Fibroblast of the aortic adventitia (primary cell): ENCODE measurements around the gene HSD17B8. TPM values are rescaled to one million over a fixed set of nuclear protein-coding genes. Genes with fewer than 3 reads are reported as not detected.

Experiments used
- DNase-seq: peaks from one replicate; pipeline ENCODE4 v3.0.0-alpha.2; 2010; ENCODE audit warnings: low read depth
- H3K4me3 ChIP-seq: 2 replicates; pipeline ENCODE4 v1.5.1; 2011; ENCODE audit warnings: low read depth, mild to moderate bottlenecking, control low read depth, low read length, moderate library complexity
- total RNA-seq: library from RNA; depleted of rRNA; stranded (reverse); fragments of >200 nt; gene quantifications from 2 replicates; pipeline ENCODE4 v1.2.3, GENCODE V29; 2012; ENCODE audit warnings: low replicate concordance
- TF ChIP-seq, protein P1 (sequence below): IDR thresholded peaks from 2 replicates; pipeline ENCODE4 v1.5.1; 2011; ENCODE audit warnings: mild to moderate bottlenecking, low read length, control low read depth, inconsistent platforms; ENCODE audit not compliant: insufficient read depth

Gene HSD17B8
- total RNA-seq, 1 donor = 2.6 TPM

DNA sequence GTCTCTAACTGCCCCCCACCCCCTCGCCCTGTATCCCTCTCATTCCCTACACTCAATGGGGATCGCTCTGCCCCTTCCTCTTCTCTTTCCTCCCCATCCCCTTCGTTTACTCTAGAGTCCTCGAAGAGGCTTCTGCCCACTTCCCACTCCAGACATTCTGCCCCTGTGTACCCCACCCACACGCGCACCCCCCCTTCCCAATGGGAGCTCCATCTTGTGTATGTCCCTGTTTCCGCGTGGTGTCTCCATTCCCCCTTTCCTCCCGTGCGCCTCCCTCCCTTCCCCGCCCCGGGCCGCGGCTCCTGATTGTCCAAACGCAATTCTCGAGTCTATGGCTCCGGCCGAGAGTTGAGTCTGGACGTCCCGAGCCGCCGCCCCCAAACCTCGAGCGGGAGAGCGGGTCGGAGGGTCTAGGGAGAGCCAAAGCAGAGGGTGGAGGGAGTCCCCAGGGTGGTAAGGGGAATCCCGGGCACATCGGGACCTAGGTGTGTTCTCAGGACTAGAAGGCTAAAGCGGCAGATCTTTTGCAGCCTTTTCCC, 3.2 kb downstream of the HSD17B8 start:
- peak overlapping the region; percentile 87 for H3K4me3 ChIP-seq
- TF ChIP-seq, protein P1, sequence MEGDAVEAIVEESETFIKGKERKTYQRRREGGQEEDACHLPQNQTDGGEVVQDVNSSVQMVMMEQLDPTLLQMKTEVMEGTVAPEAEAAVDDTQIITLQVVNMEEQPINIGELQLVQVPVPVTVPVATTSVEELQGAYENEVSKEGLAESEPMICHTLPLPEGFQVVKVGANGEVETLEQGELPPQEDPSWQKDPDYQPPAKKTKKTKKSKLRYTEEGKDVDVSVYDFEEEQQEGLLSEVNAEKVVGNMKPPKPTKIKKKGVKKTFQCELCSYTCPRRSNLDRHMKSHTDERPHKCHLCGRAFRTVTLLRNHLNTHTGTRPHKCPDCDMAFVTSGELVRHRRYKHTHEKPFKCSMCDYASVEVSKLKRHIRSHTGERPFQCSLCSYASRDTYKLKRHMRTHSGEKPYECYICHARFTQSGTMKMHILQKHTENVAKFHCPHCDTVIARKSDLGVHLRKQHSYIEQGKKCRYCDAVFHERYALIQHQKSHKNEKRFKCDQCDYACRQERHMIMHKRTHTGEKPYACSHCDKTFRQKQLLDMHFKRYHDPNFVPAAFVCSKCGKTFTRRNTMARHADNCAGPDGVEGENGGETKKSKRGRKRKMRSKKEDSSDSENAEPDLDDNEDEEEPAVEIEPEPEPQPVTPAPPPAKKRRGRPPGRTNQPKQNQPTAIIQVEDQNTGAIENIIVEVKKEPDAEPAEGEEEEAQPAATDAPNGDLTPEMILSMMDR = no peak
- peak; percentile 44 for DNase-seq

DNA sequence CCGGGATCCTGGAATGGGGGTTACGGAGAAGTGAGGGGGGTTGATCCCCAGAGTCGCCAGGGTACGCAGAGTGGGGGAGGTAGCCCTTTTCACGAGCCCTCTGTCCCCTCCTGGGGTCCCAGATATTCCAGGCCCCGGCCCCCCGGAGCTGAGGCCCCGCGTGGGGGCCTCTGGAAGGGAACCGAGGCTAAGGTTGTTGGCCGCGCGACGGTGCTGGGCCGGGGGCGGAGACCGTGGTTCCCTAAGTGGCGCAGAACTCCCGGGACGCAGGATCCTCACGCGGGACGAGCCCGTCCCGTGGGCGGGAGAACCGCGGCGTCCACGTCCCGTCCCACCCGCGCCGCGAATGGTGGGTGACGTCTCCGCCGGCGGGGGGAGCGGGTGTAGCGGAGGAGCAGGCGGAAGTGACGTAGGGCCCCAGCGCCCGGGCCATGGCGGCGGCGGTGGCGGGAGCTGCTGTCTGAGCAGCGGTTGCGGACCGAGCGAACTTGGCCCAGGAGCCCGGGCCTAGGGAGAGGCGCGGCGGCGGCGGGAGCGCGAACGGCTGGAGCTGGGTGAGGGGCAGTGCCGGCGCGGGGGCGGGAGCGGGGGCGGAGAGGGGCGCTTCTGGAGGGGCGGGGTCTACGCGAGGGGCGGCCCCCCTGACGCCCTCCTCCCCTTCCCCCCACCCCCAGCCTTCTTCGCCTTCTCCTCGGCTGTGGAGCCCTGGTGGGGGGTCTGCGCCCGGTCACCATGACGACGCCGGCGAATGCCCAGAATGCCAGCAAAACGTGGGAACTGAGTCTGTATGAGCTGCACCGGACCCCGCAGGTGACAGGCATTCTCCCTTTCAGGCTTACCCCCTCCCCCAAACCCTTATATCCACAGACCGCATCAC, 3.9 kb downstream of the HSD17B8 start, which contains the start of gene RING1:
RING1 (plus strand) TSS at position 410 of the 877 bp plus-strand sequence; CDS start at position 733, 323 bp downstream.
- TF ChIP-seq, protein P1 = no peak
- H3K4me3 ChIP-seq = peak within 1 kb of the TSS; percentile 87
- DNase-seq = peak; percentile 65

DNA sequence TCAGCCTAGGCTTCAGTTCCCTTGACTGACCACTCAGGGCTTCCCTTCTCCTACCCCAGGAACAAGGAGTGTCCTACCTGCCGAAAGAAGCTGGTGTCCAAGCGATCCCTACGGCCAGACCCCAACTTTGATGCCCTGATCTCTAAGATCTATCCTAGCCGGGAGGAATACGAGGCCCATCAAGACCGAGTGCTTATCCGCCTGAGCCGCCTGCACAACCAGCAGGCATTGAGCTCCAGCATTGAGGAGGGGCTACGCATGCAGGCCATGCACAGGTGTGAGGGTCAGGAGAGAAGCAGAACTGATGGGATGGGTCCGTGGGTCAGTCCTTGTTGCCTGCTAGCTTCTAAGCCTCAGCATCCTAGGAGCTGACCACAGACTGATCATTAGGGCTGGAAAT, 5.4 kb downstream of the HSD17B8 start:
- H3K4me3 ChIP-seq = no peak overlapping the region
- no peak for DNase-seq
- TF ChIP-seq, protein P1 = no peak

DNA sequence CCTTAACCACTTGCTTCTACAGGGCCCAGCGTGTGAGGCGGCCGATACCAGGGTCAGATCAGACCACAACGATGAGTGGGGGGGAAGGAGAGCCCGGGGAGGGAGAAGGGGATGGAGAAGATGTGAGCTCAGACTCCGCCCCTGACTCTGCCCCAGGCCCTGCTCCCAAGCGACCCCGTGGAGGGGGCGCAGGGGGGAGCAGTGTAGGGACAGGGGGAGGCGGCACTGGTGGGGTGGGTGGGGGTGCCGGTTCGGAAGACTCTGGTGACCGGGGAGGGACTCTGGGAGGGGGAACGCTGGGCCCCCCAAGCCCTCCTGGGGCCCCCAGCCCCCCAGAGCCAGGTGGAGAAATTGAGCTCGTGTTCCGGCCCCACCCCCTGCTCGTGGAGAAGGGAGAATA, 6.7 kb downstream of the HSD17B8 start:
- TF ChIP-seq, protein P1 = no peak
- H3K4me3 ChIP-seq = no peak overlapping the region
- no peak for DNase-seq

DNA sequence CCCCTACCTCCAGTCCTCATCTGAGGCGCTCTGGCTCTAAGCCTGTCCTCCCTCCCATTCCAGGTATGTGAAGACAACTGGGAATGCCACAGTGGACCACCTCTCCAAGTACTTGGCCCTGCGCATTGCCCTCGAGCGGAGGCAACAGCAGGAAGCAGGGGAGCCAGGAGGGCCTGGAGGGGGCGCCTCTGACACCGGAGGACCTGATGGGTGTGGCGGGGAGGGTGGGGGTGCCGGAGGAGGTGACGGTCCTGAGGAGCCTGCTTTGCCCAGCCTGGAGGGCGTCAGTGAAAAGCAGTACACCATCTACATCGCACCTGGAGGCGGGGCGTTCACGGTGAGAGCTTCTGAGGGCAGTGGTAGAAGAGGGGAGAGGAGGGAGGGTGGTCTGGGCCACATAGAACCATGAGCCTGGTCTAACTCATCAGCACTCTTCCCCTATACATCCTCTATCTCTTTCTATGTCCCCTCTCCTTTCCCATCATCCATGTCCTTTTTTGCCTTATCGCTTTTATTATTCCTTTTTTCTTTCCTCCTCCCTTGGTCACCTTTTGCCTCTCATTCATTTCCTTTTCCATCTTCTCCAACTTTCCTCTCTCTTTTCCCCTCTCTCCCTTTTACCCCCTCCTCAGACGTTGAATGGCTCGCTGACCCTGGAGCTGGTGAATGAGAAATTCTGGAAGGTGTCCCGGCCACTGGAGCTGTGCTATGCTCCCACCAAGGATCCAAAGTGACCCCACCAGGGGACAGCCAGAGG, 7.4 kb downstream of the HSD17B8 start:
- TF ChIP-seq, protein P1 = no peak
- no peak overlapping the region for H3K4me3 ChIP-seq
- no peak for DNase-seq

DNA sequence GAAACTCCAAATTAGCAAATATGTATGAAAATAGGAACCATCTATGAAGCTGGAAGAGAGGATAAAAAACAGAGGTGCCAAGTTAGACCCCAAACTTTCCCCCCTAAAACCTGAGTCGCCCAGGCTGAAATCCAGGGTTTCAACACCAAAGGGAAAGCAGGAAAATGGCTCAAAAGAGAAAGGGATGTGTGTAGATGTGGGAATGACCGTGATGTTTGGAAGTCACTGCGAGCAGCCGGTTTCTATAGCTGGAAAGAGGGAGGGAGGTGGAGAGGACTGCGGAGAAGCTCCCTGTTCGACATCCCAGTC, 8.4 kb downstream of the HSD17B8 start:
- peak overlapping the region; percentile 69 for H3K4me3 ChIP-seq
- DNase-seq = no peak
- TF ChIP-seq, protein P1 = no peak
